Upper lobe of left lung (tissue), 4 donors: ENCODE measurements around the gene CIRBP.

Source experiments
- CTCF ChIP-seq, 6 experiments: fragments of 450-650 bp in 4 of 6; fragments of 200-600 bp in 2 of 6; sonication (generic) in 2 of 6; IDR thresholded peaks; one replicate each; pipeline ENCODE4 v1.5.1; 2016 to 2019; ENCODE audit warnings: antibody characterized with exemption in 6 of 6
- POLR2A ChIP-seq, 4 donors: fragments of 450-650 bp; IDR thresholded peaks; one replicate each; pipeline ENCODE4 v1.5.1; 2016 to 2017; ENCODE audit warnings: antibody characterized with exemption in 4 of 4, mild to moderate bottlenecking in 2 of 4
- POLR2AphosphoS5 ChIP-seq, 2 donors: sonication (generic); formaldehyde crosslinking; IDR thresholded peaks; one replicate each; pipeline ENCODE4 v1.5.1; 2017; ENCODE audit warnings: antibody characterized with exemption in 2 of 2

GRCh38 chr19:1296078-1296477 lies 26.9 kb downstream of the CIRBP start:
- TF ChIP-seq CTCF (IDR thresholded peaks at IDR 0.05) = no peak
- no peak for TF ChIP-seq POLR2AphosphoS5 (IDR thresholded peaks at IDR 0.05)
- no peak for TF ChIP-seq POLR2A (IDR thresholded peaks at IDR 0.05)
